ENCODE results near the gene CHD8.

CHD8 gene

DNA sequence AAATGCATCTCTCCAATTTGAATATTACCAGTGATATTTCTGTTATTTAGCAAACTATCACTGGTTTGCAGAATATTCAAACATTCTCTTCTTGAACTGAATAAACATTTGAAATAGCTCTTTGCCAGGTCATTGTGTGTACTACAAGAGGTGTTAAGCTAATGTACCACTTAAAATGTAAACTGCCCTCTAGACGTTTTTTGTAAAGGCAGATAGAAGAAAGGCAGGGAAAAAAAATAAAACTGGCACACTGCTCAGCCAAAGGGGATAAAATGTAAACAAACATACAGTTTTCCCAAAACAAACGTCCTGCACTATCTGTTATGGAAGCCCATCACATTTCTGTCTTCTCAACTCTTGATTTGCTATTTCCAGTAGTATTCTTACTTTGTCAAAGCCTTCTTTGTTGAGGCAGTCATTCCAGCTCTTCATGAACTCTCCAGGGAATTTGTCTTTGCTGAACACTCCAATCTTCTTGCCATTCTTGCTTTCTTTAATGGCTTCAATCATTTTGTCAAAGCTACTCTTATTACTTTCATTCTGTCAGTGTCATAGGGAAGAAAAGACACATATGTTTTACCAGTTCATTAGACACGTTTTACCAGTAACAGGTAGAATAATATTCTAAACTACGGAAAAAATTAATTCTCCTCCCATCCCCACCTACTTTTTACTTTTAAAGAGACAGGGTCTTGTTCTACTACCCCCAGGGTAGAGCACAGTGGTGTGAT is 85.8 kb downstream of the CHD8 start:
- DNase-seq (ENCODE audit: low read depth in 2 of 2, low spot score in 1 of 2), result no peak

- no peak for DNase-seq (ENCODE audit: low read depth in 2 of 2, low spot score in 1 of 2)
Measured at GRCh38 chr14:21367582-21368144, 88.3 kb downstream of the CHD8 start.

GRCh38 chr14:21356511-21356910 is 99.4 kb downstream of the CHD8 start:
- DNase-seq (ENCODE audit: low read depth in 2 of 2, low spot score in 1 of 2), result no peak

DNA sequence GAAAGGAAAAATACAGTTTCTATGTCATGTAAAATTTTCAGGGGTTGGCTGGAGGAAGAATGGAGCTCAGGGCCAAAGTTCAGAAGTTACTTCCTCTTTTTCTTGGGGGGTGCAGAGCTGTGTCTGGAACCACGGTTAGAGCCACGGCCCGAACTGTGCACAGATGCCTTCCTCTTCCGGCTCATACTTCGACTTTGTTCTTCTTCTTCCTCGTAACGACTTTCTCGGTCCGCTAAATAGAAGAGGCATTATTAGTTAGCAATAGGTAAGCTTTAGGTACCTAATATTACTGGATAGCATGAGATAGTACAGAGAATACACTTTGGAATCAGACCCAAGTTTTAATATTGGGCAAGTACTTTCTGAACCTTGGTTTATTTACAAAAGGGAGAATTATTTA is 103.3 kb downstream of the CHD8 start:
- no peak for DNase-seq (ENCODE audit: low read depth in 2 of 2, low spot score in 1 of 2)

GRCh38 chr14:21350539-21350938 is 105.4 kb downstream of the CHD8 start:
- DNase-seq (ENCODE audit: low read depth in 2 of 2, low spot score in 1 of 2), result no peak

GRCh38 chr14:21347201-21347600 is 108.7 kb downstream of the CHD8 start:
- no peak for DNase-seq (ENCODE audit: low read depth in 2 of 2, low spot score in 1 of 2)

GRCh38 chr14:21346532-21347135 is 109.3 kb downstream of the CHD8 start:
- no peak for DNase-seq (ENCODE audit: low read depth in 2 of 2, low spot score in 1 of 2)

GRCh38 chr14:21343035-21343794 is 112.7 kb downstream of the CHD8 start:
- no peak for DNase-seq (ENCODE audit: low read depth in 2 of 2, low spot score in 1 of 2)

Data from stimulated activated CD8-positive, alpha-beta memory T cell treated with anti-CD3 and anti-CD28 coated beads, Interleukin-4, amount 100 ng/mL, for 4 hours (primary cell).